IMR-90 (cell line): ENCODE measurements around the gene IGSF8. TPM values are rescaled to one million over a fixed set of nuclear protein-coding genes. Genes with fewer than 3 reads are reported as not detected.

Experiments
- ATAC-seq: fragments of 200-7000 bp; cut with Tn5 transposase; 2 replicates; pipeline ENCODE4 v1.9.1; 2020; ENCODE audit warnings: low read depth, mild to moderate bottlenecking, moderate library complexity
- BruUV-seq: library from RNA; stranded (reverse); fragments of 400-500 nt; replicated peaks from 2 replicates; lab custom pipeline; 2021; lab: Mats Ljungman, UMichigan
- CTCF ChIA-PET: fragments of 300-600 bp; formaldehyde crosslinking; extraction: SDS; loops from one replicate; lab custom pipeline; 2021; ENCODE audit warnings: antibody characterized with exemption; lab: Yijun Ruan, JAX
- POLR2A ChIA-PET: fragments of 300-600 bp; sonication (Branson Sonifier 250); formaldehyde crosslinking; loops from one replicate; lab custom pipeline; 2022; ENCODE audit warnings: antibody characterized with exemption; ENCODE audit not compliant: unreplicated experiment; lab: Charles Lee
- DNase-seq: peaks from one replicate; pipeline ENCODE4 v3.0.0; 2013
- H2AFZ ChIP-seq: replicated peaks from 2 replicates; pipeline ENCODE3; 2013; ENCODE audit warnings: low read length, mild to moderate bottlenecking; ENCODE audit not compliant: poor library complexity
- H2AK5ac ChIP-seq: 2 replicates; pipeline ENCODE4 v1.6.1; 2013; ENCODE audit warnings: low read depth, low read length, inconsistent platforms
- H2AK9ac ChIP-seq: replicated peaks from 2 replicates; pipeline ENCODE3; 2013; ENCODE audit warnings: mild to moderate bottlenecking, low read depth, low read length, moderate library complexity; ENCODE audit not compliant: poor library complexity
- H2BK120ac ChIP-seq: 2 replicates; pipeline ENCODE4 v1.6.1; 2013; ENCODE audit warnings: low read depth, low read length, inconsistent platforms
- H2BK15ac ChIP-seq: 3 replicates; pipeline ENCODE4 v1.6.1; 2013; ENCODE audit warnings: low read depth, low read length, inconsistent platforms
- H2BK20ac ChIP-seq: 2 replicates; pipeline ENCODE4 v1.6.1; 2013; ENCODE audit warnings: low read depth, mild to moderate bottlenecking, inconsistent platforms, low read length, moderate library complexity
- H2BK5ac ChIP-seq: 2 replicates; pipeline ENCODE4 v1.6.1; 2013; ENCODE audit warnings: mild to moderate bottlenecking, low read depth, low read length, inconsistent platforms; ENCODE audit not compliant: poor library complexity, severe bottlenecking
- H3K14ac ChIP-seq: replicated peaks from 2 replicates; pipeline ENCODE4 v1.6.1; 2013; ENCODE audit warnings: low read depth, low read length, inconsistent platforms
- H3K18ac ChIP-seq: 2 replicates; pipeline ENCODE4 v1.6.1; 2013; ENCODE audit warnings: low read depth, low read length, control low read depth
- H3K23ac ChIP-seq: 2 replicates; pipeline ENCODE4 v1.6.1; 2013; ENCODE audit warnings: low read depth, low read length, inconsistent platforms
- H3K27ac ChIP-seq: 2 replicates; pipeline ENCODE4 v1.5.1; 2013; ENCODE audit warnings: mild to moderate bottlenecking, control low read depth, low read length; ENCODE audit not compliant: insufficient read depth
- H3K27me3 ChIP-seq: 2 replicates; pipeline ENCODE4 v1.6.1; 2013; ENCODE audit warnings: low read length; ENCODE audit not compliant: control insufficient read depth, insufficient read depth
- H3K36me3 ChIP-seq: 2 replicates; pipeline ENCODE4 v1.6.1; 2013; ENCODE audit warnings: low read length, mixed read lengths; ENCODE audit not compliant: control insufficient read depth, insufficient read depth
- H3K4ac ChIP-seq: 2 replicates; pipeline ENCODE4 v1.6.1; 2013; ENCODE audit warnings: low read depth, low read length, inconsistent platforms
- H3K4me1 ChIP-seq: 2 replicates; pipeline ENCODE4 v1.6.1; 2013; ENCODE audit warnings: low read length, mixed read lengths; ENCODE audit not compliant: control insufficient read depth, insufficient read depth
- H3K4me2 ChIP-seq: 2 replicates; pipeline ENCODE4 v1.6.1; 2013; ENCODE audit warnings: low read depth, mild to moderate bottlenecking, control low read depth, low read length, moderate library complexity
- H3K4me3 ChIP-seq: 2 replicates; pipeline ENCODE4 v1.5.1; 2013; ENCODE audit warnings: low read depth, mild to moderate bottlenecking, control low read depth, low read length, moderate library complexity; ENCODE audit not compliant: insufficient read depth
- H3K56ac ChIP-seq: 2 replicates; pipeline ENCODE4 v1.6.1; 2013; ENCODE audit warnings: low read length, inconsistent platforms; ENCODE audit not compliant: insufficient read depth; ENCODE audit errors: extremely low read depth
- H3K79me1 ChIP-seq, 2 experiments: 2 replicates each; pipeline ENCODE4 v1.6.1; 2013; ENCODE audit warnings: low read length in 2 of 2, inconsistent platforms in 1 of 2, low read depth in 1 of 2
- H3K9ac ChIP-seq: 2 replicates; pipeline ENCODE4 v1.6.1; 2013; ENCODE audit warnings: low read depth, low read length, control low read depth
- H3K9me1 ChIP-seq: 2 replicates; pipeline ENCODE4 v1.6.1; 2013; ENCODE audit warnings: low read length, inconsistent platforms; ENCODE audit not compliant: insufficient read depth
- H3K9me3 ChIP-seq: 2 replicates; pipeline ENCODE4 v1.6.1; 2013; ENCODE audit warnings: low read length; ENCODE audit not compliant: control insufficient read depth, insufficient read depth
- H4K20me1 ChIP-seq: 2 replicates; pipeline ENCODE4 v1.6.1; 2013; ENCODE audit warnings: low read length, inconsistent platforms; ENCODE audit not compliant: insufficient read depth
- H4K5ac ChIP-seq: 2 replicates; pipeline ENCODE4 v1.6.1; 2013; ENCODE audit warnings: mild to moderate bottlenecking, low read depth, low read length, control low read depth
- H4K8ac ChIP-seq, 2 experiments: 2 replicates each; pipeline ENCODE4 v1.6.1; 2013; ENCODE audit warnings: low read depth in 2 of 2, low read length in 2 of 2, control low read depth in 1 of 2, inconsistent platforms in 1 of 2
- H4K91ac ChIP-seq: 2 replicates; pipeline ENCODE4 v1.6.1; 2013; ENCODE audit warnings: low read depth, low read length, inconsistent platforms; ENCODE audit not compliant: insufficient read depth
- BHLHE40 ChIP-seq: fragments of 150-350 bp; IDR thresholded peaks from 2 replicates; pipeline ENCODE4 v1.6.1; 2016; ENCODE audit warnings: mild to moderate bottlenecking, low read depth, low read length
- CEBPB ChIP-seq: IDR thresholded peaks from 2 replicates; pipeline ENCODE4 v1.6.1; 2012; ENCODE audit warnings: low read depth, low read length, improper control_type of control experiment
- CHD1 ChIP-seq: IDR thresholded peaks from 2 replicates; pipeline ENCODE4 v1.6.1; 2012; ENCODE audit warnings: low read depth, low read length, improper control_type of control experiment
- CTCF ChIP-seq: conservative IDR thresholded peaks from 2 replicates; pipeline ENCODE4 v1.5.1; 2012; ENCODE audit warnings: mild to moderate bottlenecking, low read depth, low read length, improper control_type of control experiment
- ELK1 ChIP-seq: fragments of 150-350 bp; IDR thresholded peaks from 2 replicates; pipeline ENCODE4 v1.6.1; 2016; ENCODE audit warnings: low read depth, mild to moderate bottlenecking, low read length, moderate library complexity, borderline replicate concordance
- FOS ChIP-seq: fragments of 150-350 bp; IDR thresholded peaks from 2 replicates; pipeline ENCODE4 v1.6.1; 2016; ENCODE audit warnings: low read depth, low read length
- MAFK ChIP-seq: IDR thresholded peaks from 2 replicates; pipeline ENCODE4 v1.6.1; 2012; ENCODE audit warnings: low read depth, low read length, improper control_type of control experiment
- MAZ ChIP-seq: IDR thresholded peaks from 2 replicates; pipeline ENCODE4 v1.6.1; 2012; ENCODE audit warnings: low read depth, mild to moderate bottlenecking, low read length, improper control_type of control experiment, moderate library complexity, borderline replicate concordance
- MXI1 ChIP-seq: IDR thresholded peaks from 2 replicates; pipeline ENCODE4 v1.6.1; 2012; ENCODE audit warnings: low read depth, mild to moderate bottlenecking, low read length, moderate library complexity, borderline replicate concordance
- NFE2L2 ChIP-seq: fragments of 150-350 bp; IDR thresholded peaks from 2 replicates; pipeline ENCODE4 v1.6.1; 2016; ENCODE audit warnings: low read depth, mild to moderate bottlenecking, low read length
- POLR2A ChIP-seq: IDR thresholded peaks from 2 replicates; pipeline ENCODE4 v1.6.1; 2012; ENCODE audit warnings: mild to moderate bottlenecking, low read depth, low read length
- RAD21 ChIP-seq: IDR thresholded peaks from 2 replicates; pipeline ENCODE4 v1.6.1; 2012; ENCODE audit warnings: low read length, improper control_type of control experiment
- RCOR1 ChIP-seq: IDR thresholded peaks from 2 replicates; pipeline ENCODE4 v1.6.1; 2012; ENCODE audit warnings: mild to moderate bottlenecking, low read length, improper control_type of control experiment; ENCODE audit not compliant: insufficient replicate concordance
- RFX5 ChIP-seq: IDR thresholded peaks from 2 replicates; pipeline ENCODE4 v1.8.0; 2012; ENCODE audit warnings: low read depth, mild to moderate bottlenecking, low read length, moderate library complexity
- SMC3 ChIP-seq: fragments of 150-350 bp; IDR thresholded peaks from 2 replicates; pipeline ENCODE4 v1.6.1; 2016; ENCODE audit warnings: low read depth, mild to moderate bottlenecking, antibody characterized with exemption, low read length, moderate library complexity
- USF2 ChIP-seq: fragments of 150-350 bp; IDR thresholded peaks from 2 replicates; pipeline ENCODE4 v1.6.1; 2017; ENCODE audit warnings: mild to moderate bottlenecking, antibody characterized with exemption, low read length, low read depth
- WGBS, 2 experiments: methylation state at CpG; one replicate each; pipeline versions ENCODE4 v1.1.5 to v1.1.7; 2013; ENCODE audit warnings: missing lambda C conversion rate in 2 of 2; ENCODE audit not compliant: insufficient read length in 1 of 2; ENCODE audit errors: extremely low coverage in 2 of 2; 5-methylcytosine and 5-hydroxymethylcytosine counted together
- dilution Hi-C: fragments of 300-500 bp; cut with HindIII; formaldehyde crosslinking; loops from one replicate; pipeline ENCODE4 v1.14.3; 2018; ENCODE audit warnings: low sequenced_read_pairs; ENCODE audit not compliant: unreplicated experiment
- in situ Hi-C: fragments of 300-500 bp; cut with MboI; formaldehyde crosslinking; loops from 3 replicates; pipeline ENCODE4 v1.14.3; 2019; ENCODE audit warnings: low sequenced_read_pairs, inconsistent platforms, mixed read lengths
- intact Hi-C: fragments of 100-400 bp; cut with micrococcal nuclease; formaldehyde crosslinking; loops from 2 replicates; pipeline ENCODE4 v1.10.0; 2022
- polyA plus RNA-seq, 3 experiments: library from polyadenylated mRNA; depleted of rRNA; stranded (reverse); fragments of >200 nt; gene quantifications; 2 replicates each; pipeline ENCODE4 v1.2.3, GENCODE V29; 2012; ENCODE audit warnings: low replicate concordance in 1 of 3
- total RNA-seq: library from RNA; depleted of rRNA; stranded (reverse); fragments of >200 nt; gene quantifications from 2 replicates; pipeline ENCODE4 v1.2.3, GENCODE V29; 2012

Gene IGSF8
- total and polyA plus RNA-seq, 2 of the 4 experiments (the other 2 are of a cell fraction), result 8.8 to 25.2 TPM

GRCh38 chr1:160134791-160135572 lies 36.6 kb upstream of the IGSF8 start:
- CTCF ChIA-PET, result no interaction called here
- dilution Hi-C loops (no loop called here), in situ Hi-C loops (no loop called here), intact Hi-C loops (no loop called here)
- no peak overlapping the region for H2BK120ac ChIP-seq
- H3K4me2 ChIP-seq, result no peak overlapping the region
- H3K4ac ChIP-seq, result no peak overlapping the region
- H3K79me1 ChIP-seq, result no peaks in the 10 kb centered on the region
- ATAC-seq, result no peak
- no peak overlapping the region for H2AK5ac ChIP-seq
- H2BK20ac ChIP-seq, result no peak overlapping the region
- H4K91ac ChIP-seq, result no peak overlapping the region
- POLR2A ChIA-PET, result no interaction called here
- H3K9ac ChIP-seq, result no peak overlapping the region
- H3K18ac ChIP-seq, result no peak overlapping the region
- H4K20me1 ChIP-seq, result no peaks in the 10 kb centered on the region
- no peak overlapping the region for H3K56ac ChIP-seq
- no peak overlapping the region for H3K14ac ChIP-seq
- no peak for DNase-seq
- no peak overlapping the region for H2AFZ ChIP-seq
- no peaks in the 10 kb centered on the region for H3K9me3 ChIP-seq
- no peak overlapping the region for H3K23ac ChIP-seq
- TF ChIP-seq RAD21, result no peak
- TF ChIP-seq USF2, result no peak
- TF ChIP-seq CEBPB, result no peak
- TF ChIP-seq RCOR1, result no peak
- TF ChIP-seq MAFK, result no peak
- TF ChIP-seq CTCF, result no peak
- no peak for TF ChIP-seq RFX5
- TF ChIP-seq CHD1, result no peak
- TF ChIP-seq FOS, result no peak
- TF ChIP-seq ELK1, result no peak
- no peak for TF ChIP-seq MXI1
- no peak for TF ChIP-seq NFE2L2
- TF ChIP-seq POLR2A, result no peak
- no peak for TF ChIP-seq MAZ
- TF ChIP-seq BHLHE40, result no peak
- TF ChIP-seq SMC3, result no peak
- H3K9me1 ChIP-seq, result no peaks in the 10 kb centered on the region
- no peak overlapping the region for H3K27ac ChIP-seq
- no peak overlapping the region for H3K4me3 ChIP-seq
- 75% methylated on average over 9 of the region's 20 CpGs; no CpG with 5 or more reads in 1 of the 2 experiments for WGBS, 2 experiments
- no peak overlapping the region for H2AK9ac ChIP-seq
- H4K5ac ChIP-seq, result no peak overlapping the region
- peaks cover 41% of the 10 kb centered on the region for H3K27me3 ChIP-seq
- no peaks in the 10 kb centered on the region for H3K36me3 ChIP-seq
- H2BK15ac ChIP-seq, result no peak overlapping the region
- H2BK5ac ChIP-seq, result no peak overlapping the region
- no peaks in the 10 kb centered on the region for H3K4me1 ChIP-seq
- BruUV-seq, result no TSS peak
- no peak overlapping the region for H4K8ac ChIP-seq
